Fibroblast of gingiva (primary cell): Measurements from ENCODE around the gene RASL10A.

Experiments used
- DNase-seq: peaks from one replicate; pipeline ENCODE4 v3.0.0-alpha.2; 2011; ENCODE audit warnings: low read depth

Gene RASL10A

DNA sequence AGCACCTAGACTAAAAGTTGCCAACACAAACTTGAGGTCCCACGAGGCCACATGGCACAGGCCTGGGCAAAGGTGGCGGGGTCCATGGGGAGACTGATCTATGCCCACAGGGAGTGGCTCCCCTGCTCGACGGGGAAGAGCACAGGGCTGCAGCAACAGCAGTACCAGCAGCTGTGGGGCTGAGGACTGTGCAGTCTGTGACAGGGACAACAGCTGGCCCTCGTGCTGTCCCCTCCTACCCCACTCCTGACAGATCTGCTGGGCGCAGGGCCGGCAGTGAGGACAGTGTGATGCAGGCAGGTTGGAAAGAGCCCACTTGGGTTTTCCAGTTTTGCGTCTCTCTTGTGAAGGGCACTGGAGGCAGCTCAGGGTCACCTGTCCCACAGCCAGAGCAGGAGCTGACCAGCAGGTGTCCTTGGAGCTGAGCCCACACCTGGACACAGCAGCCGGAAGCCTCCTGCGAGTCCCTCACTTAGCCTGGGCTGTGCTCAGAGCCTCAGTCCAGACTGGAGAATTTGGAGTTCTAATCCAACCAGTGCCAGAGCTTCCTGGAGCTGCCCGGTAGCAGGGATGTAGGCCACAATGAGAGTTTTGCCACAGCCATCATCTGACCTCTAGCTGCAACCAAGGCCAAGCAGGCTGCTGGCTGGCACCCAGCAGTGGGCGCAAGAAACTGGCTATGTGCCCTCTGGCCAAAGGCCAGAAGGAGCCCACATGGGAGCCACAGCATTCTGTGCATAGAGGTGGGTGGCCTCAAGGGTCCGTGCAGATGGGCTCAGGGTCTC lies 12.6 kb downstream of the RASL10A start:
- no peak for DNase-seq

DNA sequence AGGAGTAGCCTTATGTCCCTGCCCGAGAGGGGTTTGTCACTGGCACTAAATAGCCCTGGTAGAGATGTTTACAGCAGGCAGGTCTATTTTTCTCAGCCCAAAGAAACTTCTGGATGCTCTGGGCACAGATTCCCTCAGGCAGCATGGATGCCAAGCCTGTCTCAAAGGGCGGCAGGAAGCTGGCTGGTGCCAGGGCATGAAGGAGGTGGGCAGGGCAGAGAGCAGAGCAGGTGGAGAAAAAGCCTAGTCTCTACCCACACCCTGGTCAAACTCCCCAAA lies 13.2 kb downstream of the RASL10A start:
- DNase-seq: no peak

DNA sequence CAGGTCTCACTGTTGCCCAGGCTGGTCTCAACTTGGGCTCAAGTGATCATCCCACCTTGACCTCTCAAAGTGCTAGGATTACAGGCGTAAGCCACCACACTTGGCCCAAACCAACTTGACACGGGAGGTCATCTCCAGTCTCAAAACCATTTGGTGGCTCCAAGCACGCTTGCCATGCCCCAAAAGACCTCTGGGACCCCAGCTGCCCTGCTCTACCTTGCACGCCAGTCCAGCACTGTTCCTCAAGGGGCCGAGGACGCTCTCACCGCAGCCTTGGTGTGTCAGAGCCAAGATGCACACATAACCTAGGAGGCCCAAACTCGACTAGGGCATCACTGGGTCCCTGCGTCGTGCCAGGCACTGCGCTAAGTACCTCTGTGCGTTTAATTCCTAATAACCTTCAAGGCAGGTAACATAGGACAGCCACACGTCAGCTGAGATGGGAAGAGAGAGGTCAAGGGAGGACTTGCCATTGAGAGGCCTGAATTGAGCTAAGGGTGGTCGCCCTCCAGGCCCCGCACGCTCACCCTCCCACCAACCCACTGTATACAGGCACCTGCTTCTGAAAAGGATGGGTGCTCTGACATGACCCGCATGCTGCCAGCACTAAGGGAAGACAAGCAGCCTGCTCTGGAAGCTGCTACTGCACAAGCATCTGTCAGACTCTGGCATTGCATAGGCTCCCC lies 13.6 kb downstream of the RASL10A start:
- no peak for DNase-seq

DNA sequence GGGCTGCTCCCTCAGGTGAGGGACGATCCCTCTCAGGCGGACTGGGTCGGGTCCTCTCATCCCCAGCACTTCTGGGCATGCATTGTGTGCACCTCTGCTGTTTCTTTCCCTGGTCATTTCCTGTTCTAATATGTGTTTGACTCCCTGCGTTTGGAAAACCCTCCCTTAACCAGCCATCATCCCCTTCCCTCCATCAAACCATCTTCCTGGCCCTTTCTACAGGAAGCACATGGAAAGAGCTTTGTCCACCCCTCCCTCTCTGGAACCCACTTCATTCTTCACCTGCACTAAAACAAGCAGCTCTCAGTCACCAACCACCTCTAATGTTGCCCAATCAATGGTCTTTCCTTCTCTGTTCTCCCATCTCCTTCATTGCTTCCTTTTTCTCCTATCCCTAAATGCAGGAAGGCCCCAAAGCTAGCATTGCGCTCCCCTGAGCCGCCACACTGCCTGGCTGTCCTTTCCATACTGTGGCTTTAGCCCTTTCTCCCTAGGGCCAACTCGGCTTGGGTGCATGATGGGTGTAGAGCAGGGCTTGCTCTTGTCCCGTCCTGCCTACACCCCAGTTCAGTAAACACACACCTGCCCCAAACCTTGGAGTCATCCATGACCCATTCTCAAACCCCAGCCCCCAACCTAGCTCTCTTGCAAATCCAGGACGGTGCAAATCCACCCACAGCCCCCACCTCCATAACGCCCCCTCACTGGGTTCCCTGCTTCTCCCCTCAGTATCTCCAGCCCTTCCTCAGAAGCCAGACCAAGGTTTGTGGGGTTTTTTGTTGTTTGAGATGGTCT lies 14.5 kb downstream of the RASL10A start:
- no peak for DNase-seq

DNA sequence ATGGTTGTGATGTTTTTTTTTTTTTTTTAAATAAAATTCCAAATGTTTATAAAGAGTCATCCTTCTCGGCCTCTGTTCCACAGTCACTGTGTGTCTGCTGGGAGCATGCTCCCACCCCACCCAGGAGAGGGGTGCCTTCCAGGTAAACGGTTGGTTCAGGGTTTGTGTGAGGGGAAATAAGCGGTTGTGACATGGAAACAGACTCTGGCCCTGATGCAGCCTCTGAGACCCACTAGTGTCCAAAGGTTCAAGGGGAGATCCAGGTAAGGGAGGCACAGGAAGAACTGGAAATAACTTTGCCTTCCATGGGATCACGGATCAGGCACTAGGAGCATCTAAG lies 15.1 kb downstream of the RASL10A start:
- DNase-seq: no peak

DNA sequence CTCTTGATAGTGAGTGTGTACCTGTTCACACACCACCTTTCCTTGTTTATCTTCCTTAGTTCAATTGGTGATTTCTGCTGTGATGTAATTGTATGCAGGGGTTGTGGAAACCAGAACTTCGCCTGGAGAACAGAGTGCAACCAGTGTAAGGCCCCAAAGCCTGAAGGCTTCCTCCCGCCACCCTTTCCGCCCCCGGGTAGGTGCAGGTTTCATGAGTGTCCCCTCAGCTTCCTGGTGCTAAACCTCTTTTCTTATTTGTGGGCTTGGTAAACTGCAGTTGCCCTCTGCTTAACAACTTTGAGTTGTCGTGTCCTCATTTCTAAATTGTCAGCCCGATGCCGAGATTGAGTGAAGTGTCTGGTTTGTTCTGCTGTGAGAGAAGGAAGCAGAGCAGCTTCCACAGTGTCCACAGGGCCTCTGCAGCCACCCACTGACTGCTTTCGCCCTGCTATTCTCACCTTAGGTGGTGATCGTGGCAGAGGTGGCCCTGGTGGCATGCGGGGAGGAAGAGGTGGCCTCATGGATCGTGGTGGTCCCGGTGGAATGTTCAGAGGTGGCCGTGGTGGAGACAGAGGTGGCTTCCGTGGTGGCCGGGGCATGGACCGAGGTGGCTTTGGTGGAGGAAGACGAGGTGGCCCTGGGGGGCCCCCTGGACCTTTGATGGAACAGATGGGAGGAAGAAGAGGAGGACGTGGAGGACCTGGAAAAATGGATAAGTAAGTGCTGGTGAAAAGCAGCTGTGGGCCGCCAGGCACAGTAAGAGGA lies 16.2 kb downstream of the RASL10A start:
- no peak for DNase-seq

DNA sequence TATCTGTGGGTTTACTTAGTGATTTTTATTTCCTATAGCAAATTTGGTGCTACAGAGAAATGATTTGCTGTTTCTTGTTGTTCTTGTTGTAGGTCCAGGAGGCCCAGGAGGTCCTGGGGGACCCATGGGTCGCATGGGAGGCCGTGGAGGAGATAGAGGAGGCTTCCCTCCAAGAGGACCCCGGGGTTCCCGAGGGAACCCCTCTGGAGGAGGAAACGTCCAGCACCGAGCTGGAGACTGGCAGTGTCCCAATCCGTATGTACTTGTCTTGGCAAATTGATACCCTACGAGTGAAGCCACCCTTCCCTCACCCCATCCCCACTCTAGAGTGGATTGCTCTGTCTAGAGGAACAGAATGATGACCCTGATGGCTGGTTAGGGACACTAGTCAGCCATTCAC lies 16.9 kb downstream of the RASL10A start:
- no peak for DNase-seq

DNA sequence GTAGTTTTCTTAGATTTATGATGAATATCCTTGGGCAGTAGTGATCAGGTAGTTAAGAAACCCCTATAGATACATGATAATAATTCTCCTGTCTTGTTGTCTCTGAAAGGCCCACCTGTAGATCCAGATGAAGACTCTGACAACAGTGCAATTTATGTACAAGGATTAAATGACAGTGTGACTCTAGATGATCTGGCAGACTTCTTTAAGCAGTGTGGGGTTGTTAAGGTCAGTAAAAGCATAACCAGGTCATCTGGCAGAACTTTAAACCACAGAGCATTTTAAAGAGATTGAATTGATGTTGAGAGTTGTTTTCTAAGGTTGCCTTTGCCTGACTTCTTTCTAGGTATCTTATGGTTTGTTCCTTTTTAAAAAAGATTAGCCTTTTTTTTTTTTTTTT lies 23.1 kb downstream of the RASL10A start:
- no peak for DNase-seq

DNA sequence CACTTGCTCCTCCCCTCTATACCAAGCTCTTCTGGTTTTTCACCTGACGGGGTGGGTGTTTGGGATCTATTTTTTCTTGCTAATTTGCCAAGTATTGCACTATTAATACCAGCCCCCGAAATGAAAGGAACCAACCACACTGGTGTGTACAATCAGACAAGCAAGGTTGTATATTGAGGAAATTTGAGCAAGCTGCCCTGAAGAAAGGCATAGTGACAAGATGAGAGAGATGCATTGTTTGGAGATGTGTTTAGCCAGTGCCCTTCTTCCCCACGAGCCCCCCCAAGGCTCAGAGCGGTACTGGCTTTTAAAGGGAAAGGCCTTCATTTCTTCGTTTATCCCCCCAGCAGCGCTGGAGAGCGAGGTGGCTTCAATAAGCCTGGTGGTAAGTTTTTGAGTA lies 24.3 kb downstream of the RASL10A start:
- DNase-seq: no peak

DNA sequence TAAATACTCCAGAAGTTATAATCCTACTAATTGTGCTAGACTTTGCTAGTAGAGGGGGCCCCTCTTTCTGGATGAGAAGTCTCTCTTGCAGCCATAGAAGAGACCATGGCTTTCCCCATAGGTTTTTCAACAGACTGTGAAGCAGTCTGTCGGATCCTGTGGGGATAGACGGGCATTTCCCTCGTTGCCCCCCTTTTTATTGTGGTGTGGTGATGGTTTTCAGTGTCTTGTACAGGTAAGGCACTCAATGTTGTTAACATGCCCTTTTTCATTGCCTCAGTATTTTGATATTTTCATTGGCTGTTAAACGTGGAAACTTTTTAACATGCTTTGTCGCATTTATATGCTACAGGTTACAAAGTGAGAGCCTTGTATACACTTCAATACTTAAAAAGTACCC lies 25.4 kb downstream of the RASL10A start:
- no peak for DNase-seq

DNA sequence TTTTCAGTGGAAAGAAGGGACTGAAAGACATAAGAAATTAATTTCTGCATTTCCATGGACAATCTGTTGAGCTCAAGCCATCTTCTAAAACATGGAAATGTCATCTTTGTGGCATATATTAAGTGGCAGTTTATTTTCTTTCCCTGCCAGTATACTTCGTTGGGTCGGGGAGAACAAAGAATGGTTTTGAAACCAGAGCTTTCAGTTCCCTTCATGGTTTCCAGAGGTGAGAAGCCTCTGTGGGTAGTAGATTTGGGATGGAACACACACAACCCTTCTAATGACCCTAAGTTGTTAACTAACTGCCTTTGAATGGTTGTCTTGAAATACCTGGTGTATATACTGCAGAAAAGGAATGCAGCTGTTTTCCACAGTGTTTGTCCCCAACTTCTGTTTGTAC lies 26.7 kb downstream of the RASL10A start:
- no peak for DNase-seq

DNA sequence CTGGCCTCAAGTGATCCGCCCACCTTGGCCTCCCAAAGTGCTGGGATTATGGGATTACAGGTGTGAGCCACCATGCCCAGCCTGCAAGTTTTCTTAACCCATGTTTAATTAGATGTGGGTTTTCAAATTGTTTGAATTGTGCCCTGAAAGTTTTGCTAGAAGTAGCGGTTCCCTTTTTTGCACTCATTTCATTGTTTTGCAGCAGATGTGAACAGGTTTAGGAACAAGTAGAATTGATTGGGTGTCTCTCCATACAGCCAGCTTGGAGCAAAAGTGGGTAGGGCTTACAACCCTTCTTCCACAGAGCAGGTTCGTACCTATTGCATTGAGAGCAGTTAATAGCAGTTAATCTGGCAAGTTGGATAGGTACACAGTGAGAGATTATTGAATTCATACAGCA lies 31.3 kb downstream of the RASL10A start:
- DNase-seq: no peak

DNA sequence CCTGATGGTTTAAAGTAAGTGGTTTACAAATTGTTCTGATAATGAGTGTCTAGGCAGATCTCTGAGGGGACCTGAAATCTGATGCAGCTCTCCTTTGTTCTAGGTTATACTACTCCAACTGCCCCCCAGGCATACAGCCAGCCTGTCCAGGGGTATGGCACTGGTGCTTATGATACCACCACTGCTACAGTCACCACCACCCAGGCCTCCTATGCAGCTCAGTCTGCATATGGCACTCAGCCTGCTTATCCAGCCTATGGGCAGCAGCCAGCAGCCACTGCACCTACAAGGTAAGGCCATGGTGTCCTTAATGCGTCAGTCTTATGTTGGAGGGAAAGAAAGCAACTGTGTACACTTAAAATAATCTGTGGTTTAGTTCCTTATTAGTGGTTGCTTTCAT lies 37.6 kb downstream of the RASL10A start:
- no peak for DNase-seq

DNA sequence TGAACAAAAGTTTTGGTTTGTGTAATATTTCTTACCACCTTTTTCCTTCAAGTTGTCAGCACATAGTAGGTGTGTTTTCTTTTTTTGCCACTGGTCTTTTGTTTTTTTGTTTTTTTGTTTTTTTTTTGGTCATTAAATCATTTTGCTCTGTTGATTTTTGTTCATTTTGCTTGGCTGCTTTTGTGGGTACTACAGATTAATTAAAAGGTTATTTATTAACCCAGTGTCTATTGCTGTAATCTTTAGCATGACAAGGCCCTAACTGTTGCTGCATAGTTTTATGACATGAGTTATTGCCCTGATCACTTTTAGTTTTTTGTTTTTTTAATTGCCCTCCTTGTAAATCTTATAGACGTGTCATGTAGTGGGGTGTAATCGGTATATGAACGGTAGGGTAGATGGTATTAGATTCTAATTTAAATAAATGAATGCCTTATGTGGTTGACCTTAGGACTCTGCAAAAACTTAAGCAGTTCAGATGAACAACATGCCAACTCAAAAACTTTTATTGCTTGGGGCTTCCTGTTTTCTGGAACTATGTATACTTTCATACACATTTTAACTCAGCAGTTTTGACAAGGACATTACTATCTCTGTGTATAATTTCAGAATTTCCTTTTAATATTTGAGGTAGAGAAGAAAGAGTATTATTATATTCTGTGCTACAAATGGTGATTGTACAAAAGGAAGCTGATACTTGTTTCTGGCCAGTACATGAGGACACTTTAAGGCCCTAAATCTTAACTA lies 39.5 kb downstream of the RASL10A start:
- no peak for DNase-seq

DNA sequence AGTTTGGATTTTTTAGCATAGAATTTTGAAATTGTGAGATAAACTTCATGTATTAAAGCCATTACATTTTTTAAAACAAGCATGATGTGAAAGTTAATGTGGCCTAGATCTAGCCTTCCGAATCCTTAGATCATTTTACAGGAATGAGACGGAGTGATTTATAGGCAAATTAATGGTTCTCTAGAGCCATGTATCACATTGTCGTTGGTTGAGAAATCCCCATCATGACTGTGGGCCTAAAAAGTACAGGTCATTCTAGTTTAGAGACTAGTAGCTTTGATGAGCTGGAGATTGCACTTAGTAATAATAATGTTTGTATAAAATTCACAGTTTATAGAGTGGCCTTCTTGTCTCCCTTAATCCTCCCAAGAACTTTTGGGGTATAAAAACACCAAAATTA lies 40.3 kb downstream of the RASL10A start:
- DNase-seq: no peak

DNA sequence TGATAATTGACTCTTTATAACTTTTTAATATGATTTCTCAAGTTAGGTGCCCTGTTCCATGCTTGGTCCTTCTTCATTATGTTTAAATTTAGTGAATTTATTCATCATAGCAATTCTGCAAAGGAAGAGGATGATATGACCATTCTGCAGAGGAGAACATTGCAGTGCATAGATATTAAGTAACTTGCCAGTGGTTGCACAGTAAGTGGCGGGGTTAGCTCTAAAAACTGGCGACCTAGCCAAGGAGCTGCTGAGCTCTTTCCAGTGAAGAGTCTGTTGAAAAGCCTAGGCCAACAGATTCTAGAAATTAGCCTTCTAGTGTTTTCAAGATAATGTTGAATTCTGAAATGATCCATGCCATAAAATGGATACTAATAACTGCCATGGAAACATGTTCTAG lies 42.9 kb downstream of the RASL10A start:
- no peak for DNase-seq

DNA sequence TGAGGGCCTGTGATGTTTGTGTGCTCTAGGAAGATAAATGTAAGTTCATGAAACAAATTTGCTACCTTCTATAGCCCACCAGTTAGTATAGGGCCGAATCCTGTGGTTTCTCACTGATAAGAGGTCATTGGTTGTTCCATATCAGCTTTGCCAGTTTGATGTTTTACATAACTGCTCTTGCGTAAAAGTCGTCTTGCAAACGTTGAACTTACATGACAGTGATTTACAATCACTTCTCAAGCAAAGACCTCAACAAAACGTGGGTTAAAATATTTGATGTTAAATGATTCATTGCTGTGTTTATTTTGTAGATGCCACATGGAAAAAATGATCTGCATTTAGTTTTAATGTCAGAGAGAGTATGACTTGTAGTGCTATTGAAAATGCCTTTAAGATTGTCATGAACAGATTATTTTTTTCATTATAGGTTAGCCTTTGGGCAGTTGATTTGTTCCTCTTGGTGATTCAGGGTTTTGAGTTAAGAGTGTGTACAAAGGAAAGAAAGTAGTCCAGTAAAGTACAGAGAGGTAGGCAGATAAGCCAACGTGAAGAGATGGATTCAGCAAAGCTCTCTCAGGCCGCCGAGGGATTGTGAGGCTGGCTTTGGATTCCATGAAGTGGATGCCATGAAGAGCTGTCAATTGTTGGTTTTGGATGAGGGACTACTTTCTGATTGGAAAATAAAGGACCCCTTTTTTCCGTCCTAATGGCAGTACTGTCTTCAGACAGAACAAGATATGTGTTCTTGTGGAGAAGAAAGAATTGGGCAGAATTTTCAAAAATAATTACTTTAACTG lies 44.8 kb downstream of the RASL10A start:
- DNase-seq: peak; percentile 34

DNA sequence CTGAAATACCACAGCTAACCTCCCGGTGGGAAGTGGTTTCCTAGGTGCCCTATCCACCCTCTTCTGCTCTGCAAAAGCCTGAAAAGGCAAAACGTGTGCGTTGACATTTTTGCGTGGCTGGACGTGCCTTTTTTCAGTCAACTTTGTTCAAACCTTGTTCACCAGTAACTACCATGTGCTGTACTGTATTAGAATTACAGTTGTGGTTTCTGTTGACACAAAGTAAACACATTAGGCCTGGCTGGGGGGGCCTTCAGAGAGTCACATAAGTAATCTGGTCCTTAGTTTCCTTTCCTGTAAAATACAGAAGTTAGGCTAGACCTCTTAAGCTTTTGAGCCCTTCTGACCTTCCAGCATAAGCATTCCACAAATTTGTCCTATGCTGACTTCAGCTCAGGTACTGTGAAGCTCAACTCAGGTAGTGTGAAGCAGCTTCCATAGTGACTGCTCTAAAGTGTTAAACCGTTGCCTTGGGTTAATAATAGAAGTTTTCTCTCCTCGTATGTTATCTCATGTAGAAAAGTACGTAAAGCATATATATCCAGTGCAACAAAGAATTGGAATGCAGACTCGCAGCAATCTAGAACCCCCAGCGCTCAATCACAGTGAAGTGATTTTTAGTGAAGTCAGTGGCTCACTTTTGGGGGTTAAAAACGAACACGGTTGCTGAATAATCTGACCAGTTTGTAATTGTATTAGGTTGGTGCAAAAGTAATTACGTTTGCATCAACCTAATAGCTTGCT lies 45.6 kb downstream of the RASL10A start:
- DNase-seq: no peak

DNA sequence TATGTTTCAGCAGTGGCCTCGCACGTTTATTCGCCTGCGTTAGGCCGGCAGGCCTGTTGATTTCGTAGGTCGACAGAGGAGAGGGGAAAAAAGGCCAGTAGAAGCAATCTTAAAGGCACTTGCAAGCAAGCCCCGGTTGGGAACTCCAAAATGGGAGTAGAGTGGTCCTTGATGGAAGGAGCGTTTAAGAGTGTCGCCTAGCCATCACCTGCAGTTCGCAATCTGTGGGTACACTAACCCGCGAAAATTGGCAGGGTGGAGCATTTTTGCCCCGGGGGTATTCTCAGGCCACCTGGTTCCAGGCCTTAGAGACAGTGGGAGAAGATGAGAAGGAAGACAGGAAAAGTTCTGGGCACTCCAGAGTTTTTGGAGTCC lies 46.3 kb downstream of the RASL10A start:
- DNase-seq: no peak

DNA sequence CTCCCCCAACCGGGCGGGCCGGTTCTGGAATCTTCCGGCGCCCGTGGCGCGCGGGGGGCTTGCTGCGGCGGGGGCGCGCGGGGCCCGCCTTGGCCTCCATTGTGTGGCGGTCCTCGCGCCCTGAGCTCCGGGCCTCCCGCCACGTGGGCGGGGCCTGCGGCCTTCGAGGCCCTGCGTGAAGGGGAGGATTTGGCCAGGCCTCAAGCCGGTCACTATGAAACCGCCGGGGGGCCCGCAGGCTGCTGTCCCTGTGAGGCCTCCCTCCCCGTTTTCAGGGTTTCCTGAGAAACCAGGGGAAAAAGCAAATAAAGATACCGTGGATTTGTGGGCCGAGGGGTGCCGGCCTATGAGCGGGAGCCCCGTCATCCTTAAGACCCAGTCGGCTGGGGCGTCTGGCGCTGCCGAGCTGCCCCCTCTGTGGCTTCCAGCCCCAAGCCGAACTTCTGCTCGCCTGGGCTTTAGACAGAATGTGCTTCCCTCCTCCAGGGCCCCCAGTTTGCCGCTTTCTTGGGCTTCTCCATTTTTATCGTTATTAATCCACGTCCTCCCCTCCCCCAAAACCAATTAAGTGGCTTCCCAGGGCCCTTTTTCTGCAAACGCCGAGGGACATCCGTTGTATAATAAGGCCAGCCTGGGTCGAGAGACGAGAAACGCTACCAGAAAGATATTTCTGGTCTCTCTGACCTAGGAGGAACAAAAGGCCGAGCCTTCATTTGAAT lies 46.8 kb downstream of the RASL10A start:
- DNase-seq: peak; percentile 72
